Heart left ventricle (tissue), 13 donors: ENCODE measurements around the gene CNIH3.

ENCODE experiments used
- POLR2A ChIP-seq, 2 donors: fragments of 450-650 bp; IDR thresholded peaks; one replicate each; pipeline ENCODE4 v1.6.1; 2017; ENCODE audit warnings: antibody characterized with exemption in 2 of 2, mild to moderate bottlenecking in 2 of 2, moderate library complexity in 2 of 2
- TF ChIP-seq, protein P1 (sequence below), 12 donors: fragments of 200-600 bp; sonication (generic) in 4 of 12; IDR thresholded peaks; one replicate each; pipeline versions ENCODE4 v1.5.0 to v1.8.0; 2018 to 2022; ENCODE audit warnings: antibody characterized with exemption in 12 of 12, mild to moderate bottlenecking in 5 of 12
- donor health status: ischemic (EF 13 %, LVEDD 7.1; RV severe dilation, severe dysfunction).
- donor health status: DM: no; HTN: yes; CAD: no.
- donor health status: DM: no; HTN: no; CAD: no.
- donor health status: ischemic (EF 25% LVEDD 6.9; RV normal size, moderate dysfunction).
- donor health status: ischemic (EF 25% LVEDD 5.7; RV mildly dilated, moderate dysfunction).
- donor health status: ischemic (EF 35%, LVEDD 5.7; RV mildly dilated, moderate dysfunction).
- donor health status: nonischemic (EF 11% LVEDD 7.7; RV severe dilation, severe dysfunction).
- donor health status: DM: yes; HTN: yes; CAD: no.
- donor health status: PGD.
- donor health status: ischemic (EF 29% LVEDD 5.4; RV normal size, mild dysfunction).
- donor health status: nonischemic (EF 23%, LVEDD 6.1; RV moderate dilation, normal function).

DNA sequence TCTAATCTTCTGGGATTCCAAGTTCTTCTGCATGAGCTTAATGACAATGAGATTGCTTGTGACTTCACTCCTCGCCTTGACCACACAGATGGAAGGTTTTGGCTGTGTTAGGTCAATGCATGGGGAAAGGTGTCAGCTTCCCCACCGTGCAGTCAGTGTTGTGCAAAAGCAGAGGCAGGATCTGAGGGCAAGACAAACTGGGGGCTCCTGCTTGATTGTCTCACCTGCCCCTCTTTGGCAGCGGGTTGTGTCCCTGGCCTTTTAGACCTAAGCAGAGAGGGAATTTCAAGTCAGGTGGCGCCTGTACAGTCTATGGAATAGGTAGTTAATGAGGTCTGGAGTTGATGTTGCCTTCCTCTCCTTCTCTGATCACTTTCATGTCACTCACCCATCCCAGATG lies 150.1 kb downstream of the CNIH3 start:
- TF ChIP-seq POLR2A (IDR thresholded peaks at IDR 0.05), result no peak
- TF ChIP-seq, protein P1, sequence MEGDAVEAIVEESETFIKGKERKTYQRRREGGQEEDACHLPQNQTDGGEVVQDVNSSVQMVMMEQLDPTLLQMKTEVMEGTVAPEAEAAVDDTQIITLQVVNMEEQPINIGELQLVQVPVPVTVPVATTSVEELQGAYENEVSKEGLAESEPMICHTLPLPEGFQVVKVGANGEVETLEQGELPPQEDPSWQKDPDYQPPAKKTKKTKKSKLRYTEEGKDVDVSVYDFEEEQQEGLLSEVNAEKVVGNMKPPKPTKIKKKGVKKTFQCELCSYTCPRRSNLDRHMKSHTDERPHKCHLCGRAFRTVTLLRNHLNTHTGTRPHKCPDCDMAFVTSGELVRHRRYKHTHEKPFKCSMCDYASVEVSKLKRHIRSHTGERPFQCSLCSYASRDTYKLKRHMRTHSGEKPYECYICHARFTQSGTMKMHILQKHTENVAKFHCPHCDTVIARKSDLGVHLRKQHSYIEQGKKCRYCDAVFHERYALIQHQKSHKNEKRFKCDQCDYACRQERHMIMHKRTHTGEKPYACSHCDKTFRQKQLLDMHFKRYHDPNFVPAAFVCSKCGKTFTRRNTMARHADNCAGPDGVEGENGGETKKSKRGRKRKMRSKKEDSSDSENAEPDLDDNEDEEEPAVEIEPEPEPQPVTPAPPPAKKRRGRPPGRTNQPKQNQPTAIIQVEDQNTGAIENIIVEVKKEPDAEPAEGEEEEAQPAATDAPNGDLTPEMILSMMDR (IDR thresholded peaks at IDR 0.05), result no peak
